ENCODE data around the gene DENND2C.

DENND2C gene

DNA sequence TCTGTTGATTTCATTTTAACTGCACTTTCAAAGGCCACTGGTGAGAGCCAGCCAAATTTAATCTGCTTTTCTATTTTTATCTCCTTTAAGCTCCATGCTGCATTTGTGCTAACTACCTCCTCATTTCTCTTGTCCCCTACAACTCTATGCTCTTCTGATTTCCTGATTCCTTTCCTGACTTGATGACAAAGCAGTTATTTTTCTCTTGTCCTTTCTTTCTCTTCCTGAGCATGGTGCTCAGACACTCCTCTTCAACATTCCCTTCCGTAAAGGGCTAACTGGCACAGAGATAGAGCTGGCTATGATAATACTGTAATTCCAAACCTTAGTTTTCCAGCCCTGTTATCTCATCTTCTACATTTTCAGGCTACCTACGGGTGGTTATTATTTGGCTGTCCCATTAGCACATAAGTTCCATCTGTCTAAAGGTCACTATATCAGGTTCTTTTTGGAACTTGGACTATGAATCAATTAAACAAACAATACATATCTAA is 81.6 kb downstream of the DENND2C start:
- Histone ChIP-seq H4K20me1 (ENCODE audit: insufficient read depth, low read length) (no peaks in the 10 kb centered on the region), H3K9me2 (ENCODE audit: low read depth, low read length) (no peaks in the 10 kb centered on the region), H3K27ac (ENCODE audit: low read depth, low read length, poor library complexity, severe bottlenecking) (no peak overlapping the region), H2AFZ (ENCODE audit: low read length) (no peak overlapping the region), H3F3A (ENCODE audit: insufficient read depth, low read length) (no peaks in the 10 kb centered on the region), H3K27me3 (ENCODE audit: insufficient read depth, low read length) (no peaks in the 10 kb centered on the region), H3K9ac (ENCODE audit: low read length) (no peak overlapping the region), H3K4me2 (ENCODE audit: low read length) (no peak overlapping the region), H3K4me3 (ENCODE audit: low read depth, low read length, poor library complexity, severe bottlenecking) (no peak overlapping the region), H3K36me3 (ENCODE audit: insufficient read depth, low read length) (no peaks in the 10 kb centered on the region), H3K4me1 (ENCODE audit: insufficient read depth, low read length, severe bottlenecking) (no peaks in the 10 kb centered on the region), H3K79me2 (ENCODE audit: insufficient read depth, low read length) (no peaks in the 10 kb centered on the region), H3K9me3 (ENCODE audit: low read length) (no peaks in the 10 kb centered on the region)
- no peak for TF ChIP-seq EZH2 (IDR thresholded peaks at IDR 0.05; ENCODE audit: borderline replicate concordance, low read length)
- TF ChIP-seq, protein P1, sequence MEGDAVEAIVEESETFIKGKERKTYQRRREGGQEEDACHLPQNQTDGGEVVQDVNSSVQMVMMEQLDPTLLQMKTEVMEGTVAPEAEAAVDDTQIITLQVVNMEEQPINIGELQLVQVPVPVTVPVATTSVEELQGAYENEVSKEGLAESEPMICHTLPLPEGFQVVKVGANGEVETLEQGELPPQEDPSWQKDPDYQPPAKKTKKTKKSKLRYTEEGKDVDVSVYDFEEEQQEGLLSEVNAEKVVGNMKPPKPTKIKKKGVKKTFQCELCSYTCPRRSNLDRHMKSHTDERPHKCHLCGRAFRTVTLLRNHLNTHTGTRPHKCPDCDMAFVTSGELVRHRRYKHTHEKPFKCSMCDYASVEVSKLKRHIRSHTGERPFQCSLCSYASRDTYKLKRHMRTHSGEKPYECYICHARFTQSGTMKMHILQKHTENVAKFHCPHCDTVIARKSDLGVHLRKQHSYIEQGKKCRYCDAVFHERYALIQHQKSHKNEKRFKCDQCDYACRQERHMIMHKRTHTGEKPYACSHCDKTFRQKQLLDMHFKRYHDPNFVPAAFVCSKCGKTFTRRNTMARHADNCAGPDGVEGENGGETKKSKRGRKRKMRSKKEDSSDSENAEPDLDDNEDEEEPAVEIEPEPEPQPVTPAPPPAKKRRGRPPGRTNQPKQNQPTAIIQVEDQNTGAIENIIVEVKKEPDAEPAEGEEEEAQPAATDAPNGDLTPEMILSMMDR (IDR thresholded peaks at IDR 0.05; ENCODE audit: low read length), result no peak

- Histone ChIP-seq H3K9me3 (ENCODE audit: low read length) (no peaks in the 10 kb centered on the region), H3K9me2 (ENCODE audit: low read depth, low read length) (no peaks in the 10 kb centered on the region), H3K9ac (ENCODE audit: low read length) (no peak overlapping the region), H3K79me2 (ENCODE audit: insufficient read depth, low read length) (no peaks in the 10 kb centered on the region), H3K4me1 (ENCODE audit: insufficient read depth, low read length, severe bottlenecking) (peaks cover under 1% of the 10 kb centered on the region), H3K4me2 (ENCODE audit: low read length) (no peak overlapping the region), H3K27ac (ENCODE audit: low read depth, low read length, poor library complexity, severe bottlenecking) (no peak overlapping the region), H2AFZ (ENCODE audit: low read length) (no peak overlapping the region), H3K4me3 (ENCODE audit: low read depth, low read length, poor library complexity, severe bottlenecking) (no peak overlapping the region), H4K20me1 (ENCODE audit: insufficient read depth, low read length) (no peaks in the 10 kb centered on the region), H3K27me3 (ENCODE audit: insufficient read depth, low read length) (no peaks in the 10 kb centered on the region), H3K36me3 (ENCODE audit: insufficient read depth, low read length) (no peaks in the 10 kb centered on the region), H3F3A (ENCODE audit: insufficient read depth, low read length) (no peaks in the 10 kb centered on the region)
- TF ChIP-seq EZH2 (IDR thresholded peaks at IDR 0.05; ENCODE audit: borderline replicate concordance, low read length), result no peak
- TF ChIP-seq, protein P1 (IDR thresholded peaks at IDR 0.05; ENCODE audit: low read length), result no peak
Observed at GRCh38 chr1:114587203-114587991, 82.5 kb downstream of the DENND2C start.

- no peaks in the 10 kb centered on the region for H3K27me3 ChIP-seq (ENCODE audit: insufficient read depth, low read length)
- no peak overlapping the region for H3K4me2 ChIP-seq (ENCODE audit: low read length)
- no peaks in the 10 kb centered on the region for H3K36me3 ChIP-seq (ENCODE audit: insufficient read depth, low read length)
- H3K9me3 ChIP-seq (ENCODE audit: low read length), result no peaks in the 10 kb centered on the region
- no peak overlapping the region for H2AFZ ChIP-seq (ENCODE audit: low read length)
- peaks cover 9% of the 10 kb centered on the region for H3K4me1 ChIP-seq (ENCODE audit: insufficient read depth, low read length, severe bottlenecking)
- H3K79me2 ChIP-seq (ENCODE audit: insufficient read depth, low read length), result no peaks in the 10 kb centered on the region
- H3K4me3 ChIP-seq (ENCODE audit: low read depth, low read length, poor library complexity, severe bottlenecking), result no peak overlapping the region
- H3K9me2 ChIP-seq (ENCODE audit: low read depth, low read length), result no peaks in the 10 kb centered on the region
- no peak overlapping the region for H3K27ac ChIP-seq (ENCODE audit: low read depth, low read length, poor library complexity, severe bottlenecking)
- no peak for TF ChIP-seq EZH2 (IDR thresholded peaks at IDR 0.05; ENCODE audit: borderline replicate concordance, low read length)
- TF ChIP-seq, protein P1 (IDR thresholded peaks at IDR 0.05; ENCODE audit: low read length), result no peak
- H3F3A ChIP-seq (ENCODE audit: insufficient read depth, low read length), result no peaks in the 10 kb centered on the region
- no peaks in the 10 kb centered on the region for H4K20me1 ChIP-seq (ENCODE audit: insufficient read depth, low read length)
- no peak overlapping the region for H3K9ac ChIP-seq (ENCODE audit: low read length)
Observed at GRCh38 chr1:114586513-114587047, 83.3 kb downstream of the DENND2C start.

Data from OCI-LY1 (cell line).